Astrocyte (in vitro differentiated cells and primary cell): Measurements from ENCODE around the gene RASD1. TPM values are rescaled to one million over a fixed set of nuclear protein-coding genes. Genes with fewer than 3 reads are reported as not detected.

Experiments
- DNase-seq: peaks from one replicate; pipeline ENCODE4 v3.0.0-alpha.2; 2010; ENCODE audit warnings: low read depth
- FAIRE-seq: peaks from 2 replicates; lab custom pipeline; 2011; peaks lifted over from hg19 to GRCh38; lab: Jason Lieb, UNC
- H2AFZ ChIP-seq: 2 replicates; pipeline ENCODE4 v1.6.0; 2012; ENCODE audit warnings: low read depth, low read length, inconsistent platforms
- H3K27ac ChIP-seq: 2 replicates; pipeline ENCODE4 v1.5.1; 2011; ENCODE audit warnings: low read depth, low read length, inconsistent platforms
- H3K27me3 ChIP-seq: 2 replicates; pipeline ENCODE4 v1.6.0; 2011; ENCODE audit warnings: low read length, inconsistent platforms; ENCODE audit not compliant: insufficient read depth
- H3K36me3 ChIP-seq: 2 replicates; pipeline ENCODE4 v1.5.1; 2011; ENCODE audit warnings: low read length, inconsistent platforms; ENCODE audit not compliant: insufficient read depth
- H3K4me1 ChIP-seq: 2 replicates; pipeline ENCODE4 v1.5.1; 2011; ENCODE audit warnings: low read length, inconsistent platforms; ENCODE audit not compliant: insufficient read depth
- H3K4me2 ChIP-seq: 2 replicates; pipeline ENCODE4 v1.6.0; 2012; ENCODE audit warnings: low read length, inconsistent platforms
- H3K4me3 ChIP-seq: 2 replicates; pipeline ENCODE4 v1.5.1; 2011; ENCODE audit warnings: low read depth, mild to moderate bottlenecking, low read length, inconsistent platforms; ENCODE audit not compliant: insufficient read depth
- H3K79me2 ChIP-seq: 2 replicates; pipeline ENCODE4 v1.6.0; 2012; ENCODE audit warnings: mild to moderate bottlenecking, low read length, inconsistent platforms; ENCODE audit not compliant: insufficient read depth
- H3K9ac ChIP-seq: 2 replicates; pipeline ENCODE4 v1.6.0; 2012; ENCODE audit warnings: mild to moderate bottlenecking, low read length, inconsistent platforms
- H3K9me3 ChIP-seq: 2 replicates; pipeline ENCODE4 v1.5.1; 2012; ENCODE audit warnings: low read depth, mild to moderate bottlenecking, low read length, inconsistent platforms; ENCODE audit not compliant: insufficient read depth
- H4K20me1 ChIP-seq: 2 replicates; pipeline ENCODE4 v1.6.0; 2012; ENCODE audit warnings: low read length, inconsistent platforms; ENCODE audit not compliant: insufficient read depth
- H3K27ac Mint-ChIP-seq: one replicate; pipeline ENCODE4 v1.8.0; 2021; ENCODE audit warnings: mild to moderate bottlenecking, mixed read lengths; ENCODE audit not compliant: unreplicated experiment
- H3K27me3 Mint-ChIP-seq: one replicate; pipeline ENCODE4 v1.8.0; 2021; ENCODE audit warnings: low read depth, mixed read lengths; ENCODE audit not compliant: unreplicated experiment
- H3K36me3 Mint-ChIP-seq: one replicate; pipeline ENCODE4 v1.8.0; 2021; ENCODE audit warnings: low read depth, mixed read lengths; ENCODE audit not compliant: unreplicated experiment
- H3K4me1 Mint-ChIP-seq: one replicate; pipeline ENCODE4 v1.8.0; 2021; ENCODE audit warnings: low read depth, mixed read lengths; ENCODE audit not compliant: unreplicated experiment
- H3K4me3 Mint-ChIP-seq: one replicate; pipeline ENCODE4 v1.8.0; 2021; ENCODE audit warnings: mild to moderate bottlenecking, moderate library complexity, mixed read lengths; ENCODE audit not compliant: unreplicated experiment
- H3K9me3 Mint-ChIP-seq: one replicate; pipeline ENCODE4 v1.8.0; 2021; ENCODE audit warnings: mild to moderate bottlenecking, mixed read lengths; ENCODE audit not compliant: unreplicated experiment
- CTCF ChIP-seq: IDR thresholded peaks from 2 replicates; pipeline ENCODE4 v1.5.1; 2011; ENCODE audit warnings: low read depth, mild to moderate bottlenecking, inconsistent platforms, low read length, moderate library complexity; ENCODE audit not compliant: insufficient read depth
- EZH2 ChIP-seq: IDR thresholded peaks from 2 replicates; pipeline ENCODE4 v1.6.1; 2012; ENCODE audit warnings: mild to moderate bottlenecking, low read length, inconsistent platforms; ENCODE audit not compliant: insufficient read depth
- total RNA-seq: library from RNA; stranded (reverse); gene quantifications from 2 replicates; pipeline ENCODE4 v1.2.1, GENCODE V29; 2021

Gene RASD1
- total RNA-seq, 1 donor from 2014 or later, result 0.77 TPM

- H3K9me3 Mint-ChIP-seq, result no peaks in the 10 kb centered on the region
- Histone ChIP-seq H3K4me1 (no peaks in the 10 kb centered on the region), H3K79me2 (no peaks in the 10 kb centered on the region), H4K20me1 (peaks cover 38% of the 10 kb centered on the region), H3K4me2 (peak overlapping the region; percentile 19), H2AFZ (no peak overlapping the region), H3K4me3 (no peak overlapping the region), H3K27me3 (no peaks in the 10 kb centered on the region), H3K9ac (no peak overlapping the region), H3K36me3 (no peaks in the 10 kb centered on the region), H3K27ac (no peak overlapping the region), H3K9me3 (no peaks in the 10 kb centered on the region)
- H3K4me3 Mint-ChIP-seq, result no peak overlapping the region
- peaks cover 23% of the 10 kb centered on the region for H3K27me3 Mint-ChIP-seq
- no peak overlapping the region for H3K27ac Mint-ChIP-seq
- FAIRE-seq (no peak), DNase-seq (no peak)
- no peaks in the 10 kb centered on the region for H3K4me1 Mint-ChIP-seq
- no peak for TF ChIP-seq EZH2
- no peak for TF ChIP-seq CTCF
- peaks cover 3% of the 10 kb centered on the region for H3K36me3 Mint-ChIP-seq
Measured at GRCh38 chr17:17523731-17524490, 27.7 kb upstream of the RASD1 start.

GRCh38 chr17:17523001-17523730, 27.0 kb upstream of the RASD1 start:
- Mint-ChIP-seq H3K4me3 (no peak overlapping the region), H3K9me3 (no peaks in the 10 kb centered on the region)
- no peak for FAIRE-seq

More at GRCh38 chr17:17523001-17523730, 27.0 kb upstream of the RASD1 start:
- no peak overlapping the region for H3K4me3 ChIP-seq
- no peak overlapping the region for H3K27ac Mint-ChIP-seq
- no peak overlapping the region for H3K27ac ChIP-seq
- H3K4me1 Mint-ChIP-seq, result no peaks in the 10 kb centered on the region
- no peaks in the 10 kb centered on the region for H3K4me1 ChIP-seq
- no peaks in the 10 kb centered on the region for H3K36me3 ChIP-seq
- H3K36me3 Mint-ChIP-seq, result peaks cover 3% of the 10 kb centered on the region
- no peaks in the 10 kb centered on the region for H3K27me3 ChIP-seq
- no peak overlapping the region for H3K9ac ChIP-seq
- H3K27me3 Mint-ChIP-seq, result peaks cover 26% of the 10 kb centered on the region
- H3K4me2 ChIP-seq, result peak overlapping the region; percentile 19
- TF ChIP-seq CTCF (no peak), EZH2 (no peak)
- H3K79me2 ChIP-seq, result no peaks in the 10 kb centered on the region
- no peak for DNase-seq
- no peaks in the 10 kb centered on the region for H3K9me3 ChIP-seq
- H4K20me1 ChIP-seq, result peaks cover 37% of the 10 kb centered on the region
- H2AFZ ChIP-seq, result no peak overlapping the region
